Liver (tissue), 9 donors: ENCODE results near the gene POLDIP2. TPM values are rescaled to one million over a fixed set of nuclear protein-coding genes. Genes with fewer than 3 reads are reported as not detected.
A peak's percentile ranks its signal among the peaks of the same experiment; 100 is the strongest.

ENCODE experiments used
- DNase-seq: peaks from one replicate; pipeline ENCODE4 v3.0.0-alpha.2; 2017; ENCODE audit warnings: low spot score
- H3K27ac ChIP-seq, 2 donors: one replicate each; pipeline ENCODE4 v1.7.0; 2013; ENCODE audit warnings: inconsistent platforms in 2 of 2, low read length in 2 of 2, control low read depth in 1 of 2, low read depth in 1 of 2, mild to moderate bottlenecking in 1 of 2
- H3K27me3 ChIP-seq, 4 donors: one replicate each; pipeline versions ENCODE4 v1.6.1 to v1.7.0; 2013; ENCODE audit warnings: low read length in 3 of 4, inconsistent platforms in 1 of 4, mild to moderate bottlenecking in 1 of 4, moderate library complexity in 1 of 4; ENCODE audit not compliant: control insufficient read depth in 4 of 4, insufficient read depth in 4 of 4
- H3K36me3 ChIP-seq, 4 donors: one replicate each; pipeline versions ENCODE4 v1.6.1 to v1.7.0; 2013; ENCODE audit warnings: low read length in 3 of 4, mild to moderate bottlenecking in 3 of 4, low read depth in 1 of 4, moderate library complexity in 1 of 4; ENCODE audit not compliant: control insufficient read depth in 4 of 4, insufficient read depth in 3 of 4
- H3K4me1 ChIP-seq, 4 donors: one replicate each; pipeline versions ENCODE4 v1.6.1 to v1.7.0; 2013; ENCODE audit warnings: low read length in 3 of 4, mild to moderate bottlenecking in 3 of 4, moderate library complexity in 1 of 4; ENCODE audit not compliant: control insufficient read depth in 4 of 4, insufficient read depth in 4 of 4
- H3K4me3 ChIP-seq, 3 donors: one replicate each; pipeline versions ENCODE4 v1.6.1 to v1.7.0; 2013; ENCODE audit warnings: low read length in 3 of 3, control low read depth in 1 of 3, low read depth in 1 of 3, mild to moderate bottlenecking in 1 of 3
- H3K9ac ChIP-seq, 2 donors: one replicate each; pipeline ENCODE4 v1.7.0; 2013; ENCODE audit warnings: low read length in 2 of 2, mild to moderate bottlenecking in 2 of 2, moderate library complexity in 2 of 2, control low read depth in 1 of 2, low read depth in 1 of 2
- H3K9me3 ChIP-seq, 4 donors: one replicate each; pipeline versions ENCODE4 v1.6.1 to v1.7.0; 2013; ENCODE audit warnings: low read length in 3 of 4; ENCODE audit not compliant: control insufficient read depth in 4 of 4
- FOXA1 ChIP-seq: IDR thresholded peaks from 2 replicates; pipeline ENCODE4 v1.6.1; 2016; ENCODE audit warnings: antibody characterized with exemption
- HNF4A ChIP-seq, 2 donors: conservative IDR thresholded peaks; 2 replicates each; pipeline ENCODE4 v1.6.1; 2016; ENCODE audit warnings: antibody characterized with exemption in 2 of 2, mild to moderate bottlenecking in 2 of 2
- JUND ChIP-seq, 2 donors: IDR thresholded peaks; 2 replicates each; pipeline ENCODE4 v1.6.1; 2016; ENCODE audit warnings: antibody characterized with exemption in 2 of 2
- NR2F2 ChIP-seq: IDR thresholded peaks from 2 replicates; pipeline ENCODE4 v1.6.1; 2016; ENCODE audit warnings: antibody characterized with exemption
- RAD21 ChIP-seq, 2 donors: IDR thresholded peaks; 2 replicates each; pipeline ENCODE4 v1.6.1; 2016; ENCODE audit warnings: antibody characterized with exemption in 2 of 2, mild to moderate bottlenecking in 2 of 2
- REST ChIP-seq: IDR thresholded peaks from 2 replicates; pipeline ENCODE4 v1.6.1; 2016; ENCODE audit warnings: antibody characterized with exemption, mild to moderate bottlenecking
- RXRA ChIP-seq, 2 donors: IDR thresholded peaks; 2 replicates each; pipeline ENCODE4 v1.6.1; 2017 to 2018; ENCODE audit warnings: antibody characterized with exemption in 2 of 2, mild to moderate bottlenecking in 1 of 2
- SP1 ChIP-seq: IDR thresholded peaks from 2 replicates; pipeline ENCODE4 v1.6.1; 2018; ENCODE audit warnings: antibody characterized with exemption, mild to moderate bottlenecking
- ZBTB33 ChIP-seq: IDR thresholded peaks from 2 replicates; pipeline ENCODE4 v1.6.1; 2016; ENCODE audit warnings: antibody characterized with exemption
- WGBS: extraction: QIAGEN DNeasy Blood & Tissue Kit; methylation state at CpG from one replicate; pipeline ENCODE4 v1.1.7; 2013; 5-methylcytosine and 5-hydroxymethylcytosine counted together
- polyA plus RNA-seq, 2 donors: library from polyadenylated mRNA; stranded (reverse) in 1 of 2; unstranded in 1 of 2; fragments of 200-250 nt in 1 of 2; fragments of >200 nt in 1 of 2; fragmentation: Nextera tagmentation in 1 of 2; extraction: Ambion mirVana in 1 of 2; gene quantifications; one replicate each; pipeline versions ENCODE4 v1.2.1 to v1.2.3, GENCODE V29; 2013 to 2015
- total RNA-seq, 2 donors: library from RNA; depleted of rRNA; stranded (reverse); fragments of >200 nt; gene quantifications; one replicate each; pipeline ENCODE4 v1.2.3, GENCODE V29; 2014
- TF ChIP-seq, protein P1 (sequence below): fragments of 150-350 bp; IDR thresholded peaks from 2 replicates; pipeline ENCODE4 v1.5.1; 2017; ENCODE audit warnings: improper control_type of control experiment, low read depth, low read length; ENCODE audit not compliant: missing input control
- TF ChIP-seq, protein P2 (sequence below): IDR thresholded peaks from 2 replicates; pipeline ENCODE4 v1.6.1; 2016; ENCODE audit warnings: antibody characterized with exemption
- TF ChIP-seq, protein P3 (sequence below): IDR thresholded peaks from 2 replicates; pipeline ENCODE4 v1.6.1; 2016; ENCODE audit warnings: antibody characterized with exemption
- donor health status: healthy.
- donor health status: healthy.
- donor health status: healthy.
- donor health status: healthy.
- donor health status: healthy.

The POLDIP2 gene
- total and polyA plus RNA-seq, 4 donors, result 65.5 to 150 (median 104) TPM

DNA sequence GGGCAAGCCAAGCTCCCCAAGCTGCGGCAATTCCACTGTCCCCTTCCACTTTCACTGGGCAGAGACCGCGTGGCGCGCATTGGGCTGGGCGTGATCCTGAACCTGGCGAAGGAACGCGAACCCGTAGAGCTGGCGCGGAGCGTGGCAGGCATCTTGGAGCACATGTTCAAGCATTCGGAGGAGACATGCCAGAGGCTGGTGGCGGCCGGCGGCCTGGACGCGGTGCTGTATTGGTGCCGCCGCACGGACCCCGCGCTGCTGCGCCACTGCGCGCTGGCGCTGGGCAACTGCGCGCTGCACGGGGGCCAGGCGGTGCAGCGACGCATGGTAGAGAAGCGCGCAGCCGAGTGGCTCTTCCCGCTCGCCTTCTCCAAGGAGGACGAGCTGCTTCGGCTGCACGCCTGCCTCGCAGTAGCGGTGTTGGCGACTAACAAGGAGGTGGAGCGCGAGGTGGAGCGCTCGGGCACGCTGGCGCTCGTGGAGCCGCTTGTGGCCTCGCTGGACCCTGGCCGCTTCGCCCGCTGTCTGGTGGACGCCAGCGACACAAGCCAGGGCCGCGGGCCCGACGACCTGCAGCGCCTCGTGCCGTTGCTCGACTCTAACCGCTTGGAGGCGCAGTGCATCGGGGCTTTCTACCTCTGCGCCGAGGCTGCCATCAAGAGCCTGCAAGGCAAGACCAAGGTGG lies 24.0 kb upstream of the POLDIP2 start:
- H3K4me1 ChIP-seq, result peaks cover 0 to 21% (median 11%) of the 10 kb centered on the region in 4 donors
- H3K4me3 ChIP-seq, result peak overlapping the region in 2 of 3 donors; percentile 37 to 38
- no peak overlapping the region for H3K27ac ChIP-seq
- H3K27me3 ChIP-seq, result no peaks in the 10 kb centered on the region
- H3K36me3 ChIP-seq, result no peaks in the 10 kb centered on the region
- no peaks in the 10 kb centered on the region for H3K9me3 ChIP-seq
- DNase-seq, result no peak
- TF ChIP-seq JUND (IDR thresholded peaks at IDR 0.05) (no peak), REST (no peak), NR2F2 (no peak), HNF4A (conservative IDR thresholded peaks at IDR 0.05) (peak in 1 of 2 donors; percentile 27), FOXA1 (no peak), RXRA (IDR thresholded peaks at IDR 0.05) (no peak), SP1 (no peak), RAD21 (IDR thresholded peaks at IDR 0.05) (peak; percentile 70 to 79)
- TF ChIP-seq, protein P1, sequence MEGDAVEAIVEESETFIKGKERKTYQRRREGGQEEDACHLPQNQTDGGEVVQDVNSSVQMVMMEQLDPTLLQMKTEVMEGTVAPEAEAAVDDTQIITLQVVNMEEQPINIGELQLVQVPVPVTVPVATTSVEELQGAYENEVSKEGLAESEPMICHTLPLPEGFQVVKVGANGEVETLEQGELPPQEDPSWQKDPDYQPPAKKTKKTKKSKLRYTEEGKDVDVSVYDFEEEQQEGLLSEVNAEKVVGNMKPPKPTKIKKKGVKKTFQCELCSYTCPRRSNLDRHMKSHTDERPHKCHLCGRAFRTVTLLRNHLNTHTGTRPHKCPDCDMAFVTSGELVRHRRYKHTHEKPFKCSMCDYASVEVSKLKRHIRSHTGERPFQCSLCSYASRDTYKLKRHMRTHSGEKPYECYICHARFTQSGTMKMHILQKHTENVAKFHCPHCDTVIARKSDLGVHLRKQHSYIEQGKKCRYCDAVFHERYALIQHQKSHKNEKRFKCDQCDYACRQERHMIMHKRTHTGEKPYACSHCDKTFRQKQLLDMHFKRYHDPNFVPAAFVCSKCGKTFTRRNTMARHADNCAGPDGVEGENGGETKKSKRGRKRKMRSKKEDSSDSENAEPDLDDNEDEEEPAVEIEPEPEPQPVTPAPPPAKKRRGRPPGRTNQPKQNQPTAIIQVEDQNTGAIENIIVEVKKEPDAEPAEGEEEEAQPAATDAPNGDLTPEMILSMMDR, result peak; percentile 42
- TF ChIP-seq, protein P2, sequence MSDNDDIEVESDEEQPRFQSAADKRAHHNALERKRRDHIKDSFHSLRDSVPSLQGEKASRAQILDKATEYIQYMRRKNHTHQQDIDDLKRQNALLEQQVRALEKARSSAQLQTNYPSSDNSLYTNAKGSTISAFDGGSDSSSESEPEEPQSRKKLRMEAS, result no peak
- TF ChIP-seq, protein P3, sequence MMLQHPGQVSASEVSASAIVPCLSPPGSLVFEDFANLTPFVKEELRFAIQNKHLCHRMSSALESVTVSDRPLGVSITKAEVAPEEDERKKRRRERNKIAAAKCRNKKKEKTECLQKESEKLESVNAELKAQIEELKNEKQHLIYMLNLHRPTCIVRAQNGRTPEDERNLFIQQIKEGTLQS, result no peak
- no peak overlapping the region for H3K9ac ChIP-seq
- 24% methylated on average over 72 of the region's 72 CpGs for WGBS

DNA sequence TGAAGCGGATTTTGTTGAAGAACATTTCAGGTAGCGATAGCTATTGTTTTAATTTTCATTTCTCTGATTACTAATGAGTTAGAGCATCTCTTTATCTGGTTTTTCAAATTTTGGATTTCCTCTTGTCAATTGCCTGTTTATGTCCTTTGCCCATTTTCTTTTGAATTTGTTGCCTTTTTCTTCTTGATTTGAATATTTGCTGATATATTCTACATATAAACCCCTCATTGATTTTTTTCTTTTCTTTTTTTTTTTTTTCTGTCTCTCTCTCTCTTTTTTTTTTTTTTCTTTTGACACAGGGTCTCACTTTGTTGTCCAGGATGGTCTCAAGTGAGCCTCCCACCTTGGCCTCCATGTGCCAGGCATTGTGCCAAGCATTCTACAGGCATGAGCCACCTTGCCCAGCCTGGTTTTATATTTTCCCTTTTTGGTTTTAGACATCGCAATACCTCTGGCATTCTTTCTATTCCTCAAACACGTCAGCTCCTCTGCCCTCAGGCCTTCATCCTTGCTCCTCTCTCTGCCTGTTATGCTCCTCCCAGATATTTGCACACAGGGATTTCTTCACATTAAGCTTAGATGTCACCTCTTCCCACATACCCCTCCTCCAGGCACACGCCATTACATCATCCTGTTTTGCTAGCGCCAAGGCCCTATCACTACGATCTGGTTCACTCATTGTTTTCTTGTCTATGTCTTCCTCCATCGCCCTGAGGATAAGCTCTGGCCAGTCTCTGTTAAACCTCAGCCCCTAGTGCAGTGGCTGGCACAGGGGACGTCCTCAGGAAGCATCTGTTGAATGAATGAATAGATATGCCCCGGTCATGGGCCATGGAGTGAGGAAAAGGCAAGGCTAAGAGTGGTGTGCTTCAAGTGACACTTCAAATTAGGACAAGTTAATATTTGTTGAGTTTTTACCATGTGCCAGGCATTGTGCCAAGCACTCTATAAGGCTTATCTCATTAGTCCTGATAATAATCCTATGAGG lies 22.8 kb upstream of the POLDIP2 start:
- Histone ChIP-seq H3K9me3 (no peaks in the 10 kb centered on the region), H3K4me1 (peaks cover 0 to 21% (median 11%) of the 10 kb centered on the region in 4 donors), H3K27me3 (no peaks in the 10 kb centered on the region), H3K9ac (no peak overlapping the region), H3K27ac (no peak overlapping the region), H3K4me3 (no peak overlapping the region), H3K36me3 (no peaks in the 10 kb centered on the region)
- DNase-seq, result no peak
- TF ChIP-seq HNF4A (conservative IDR thresholded peaks at IDR 0.05), result peak in 1 of 2 donors; percentile 10
- no peak for TF ChIP-seq ZBTB33
- WGBS, result 74% methylated on average over 10 of the region's 10 CpGs
